Fibroblast of mammary gland (primary cell): Measurements from ENCODE around the gene WNK1.

Experiments
- DNase-seq: peaks from one replicate; pipeline ENCODE4 v3.0.0-alpha.2; 2010; ENCODE audit warnings: low read depth
- H3K4me3 ChIP-seq: 2 replicates; pipeline ENCODE4 v1.5.1; 2011; ENCODE audit warnings: low read depth, mild to moderate bottlenecking, low read length, moderate library complexity; ENCODE audit not compliant: control insufficient read depth
- TF ChIP-seq, protein P1 (sequence below): conservative IDR thresholded peaks from 2 replicates; pipeline ENCODE4 v1.5.1; 2011; ENCODE audit warnings: low read depth, low read length, inconsistent platforms; ENCODE audit not compliant: control insufficient read depth, insufficient read depth

Gene WNK1

GRCh38 chr12:896031-896430 lies 143.7 kb downstream of the WNK1 start:
- no peak for DNase-seq
- TF ChIP-seq, protein P1, sequence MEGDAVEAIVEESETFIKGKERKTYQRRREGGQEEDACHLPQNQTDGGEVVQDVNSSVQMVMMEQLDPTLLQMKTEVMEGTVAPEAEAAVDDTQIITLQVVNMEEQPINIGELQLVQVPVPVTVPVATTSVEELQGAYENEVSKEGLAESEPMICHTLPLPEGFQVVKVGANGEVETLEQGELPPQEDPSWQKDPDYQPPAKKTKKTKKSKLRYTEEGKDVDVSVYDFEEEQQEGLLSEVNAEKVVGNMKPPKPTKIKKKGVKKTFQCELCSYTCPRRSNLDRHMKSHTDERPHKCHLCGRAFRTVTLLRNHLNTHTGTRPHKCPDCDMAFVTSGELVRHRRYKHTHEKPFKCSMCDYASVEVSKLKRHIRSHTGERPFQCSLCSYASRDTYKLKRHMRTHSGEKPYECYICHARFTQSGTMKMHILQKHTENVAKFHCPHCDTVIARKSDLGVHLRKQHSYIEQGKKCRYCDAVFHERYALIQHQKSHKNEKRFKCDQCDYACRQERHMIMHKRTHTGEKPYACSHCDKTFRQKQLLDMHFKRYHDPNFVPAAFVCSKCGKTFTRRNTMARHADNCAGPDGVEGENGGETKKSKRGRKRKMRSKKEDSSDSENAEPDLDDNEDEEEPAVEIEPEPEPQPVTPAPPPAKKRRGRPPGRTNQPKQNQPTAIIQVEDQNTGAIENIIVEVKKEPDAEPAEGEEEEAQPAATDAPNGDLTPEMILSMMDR, result no peak
- no peak overlapping the region for H3K4me3 ChIP-seq

DNA sequence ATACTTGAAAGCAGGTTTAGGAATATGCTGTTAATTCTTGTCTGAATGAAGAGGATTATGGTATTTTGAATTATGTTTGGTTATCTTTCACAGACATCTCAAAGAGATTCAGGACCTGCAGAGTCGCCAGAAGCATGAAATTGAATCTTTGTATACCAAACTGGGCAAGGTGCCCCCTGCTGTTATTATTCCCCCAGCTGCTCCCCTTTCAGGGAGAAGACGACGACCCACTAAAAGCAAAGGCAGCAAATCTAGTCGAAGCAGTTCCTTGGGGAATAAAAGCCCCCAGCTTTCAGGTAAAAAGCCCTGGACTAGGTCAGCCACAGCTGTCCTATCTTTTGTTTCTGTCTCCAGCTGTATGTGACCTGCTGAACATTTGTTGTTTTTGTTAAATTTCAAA lies 145.0 kb downstream of the WNK1 start:
- H3K4me3 ChIP-seq, result no peak overlapping the region
- TF ChIP-seq, protein P1, result no peak
- DNase-seq, result no peak

GRCh38 chr12:902581-902980 lies 150.2 kb downstream of the WNK1 start:
- H3K4me3 ChIP-seq, result no peak overlapping the region
- no peak for DNase-seq
- TF ChIP-seq, protein P1, result no peak

GRCh38 chr12:903055-903454 lies 150.7 kb downstream of the WNK1 start:
- no peak overlapping the region for H3K4me3 ChIP-seq
- DNase-seq, result no peak

DNA sequence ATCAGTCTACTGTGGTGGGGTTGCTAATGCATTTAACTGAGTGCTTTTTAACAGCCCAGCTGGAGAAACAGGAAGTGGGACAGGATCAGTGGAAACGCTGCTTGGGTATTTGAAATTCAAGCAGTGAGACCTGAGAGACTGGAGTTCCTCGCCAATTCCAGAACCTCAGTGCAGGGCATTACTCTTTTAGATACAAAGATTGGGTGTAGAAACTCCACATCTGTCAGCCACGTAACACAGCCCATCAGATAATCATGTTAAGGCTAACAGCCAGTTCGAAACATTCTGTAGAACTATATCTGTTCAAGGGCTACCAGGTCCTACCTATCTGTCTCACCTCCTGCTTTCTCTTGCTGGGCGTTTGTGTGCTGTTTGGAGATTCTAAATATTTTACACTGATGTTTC lies 151.6 kb downstream of the WNK1 start:
- TF ChIP-seq, protein P1, result no peak
- H3K4me3 ChIP-seq, result no peak overlapping the region
- DNase-seq, result no peak

More at GRCh38 chr12:903055-903454, 150.7 kb downstream of the WNK1 start:
- TF ChIP-seq, protein P1, result no peak

GRCh38 chr12:905261-906031 lies 153.1 kb downstream of the WNK1 start:
- DNase-seq, result no peak
- no peak overlapping the region for H3K4me3 ChIP-seq
- TF ChIP-seq, protein P1, result no peak
